CD4-positive, CD25-positive, alpha-beta regulatory T cell (primary cell): ENCODE results near the gene MIPEP. TPM values are rescaled to one million over a fixed set of nuclear protein-coding genes. Genes with fewer than 3 reads are reported as not detected.

ENCODE experiments used
- ATAC-seq, 2 donors: fragments of 150-1000 bp; cut with Tn5 transposase; one replicate each; pipeline ENCODE4 v1.10.0; 2021; ENCODE audit warnings: low read depth in 2 of 2, moderate number of reproducible peaks in 2 of 2, moderate library complexity in 1 of 2
- DNase-seq, 3 donors: peaks; one replicate each; pipeline versions ENCODE4 v3.0.0 to v3.0.0-alpha.2; 2012 to 2022; ENCODE audit warnings: mixed read lengths in 1 of 3
- H3K27ac ChIP-seq: one replicate; pipeline ENCODE4 v1.7.0; 2013; ENCODE audit warnings: mild to moderate bottlenecking, low read length; ENCODE audit not compliant: insufficient read depth, poor library complexity, severe bottlenecking
- H3K27me3 ChIP-seq: one replicate; pipeline ENCODE4 v1.7.0; 2013; ENCODE audit warnings: low read length; ENCODE audit not compliant: control insufficient read depth, insufficient read depth
- H3K36me3 ChIP-seq: one replicate; pipeline ENCODE4 v1.7.0; 2013; ENCODE audit warnings: mild to moderate bottlenecking, low read length, moderate library complexity; ENCODE audit not compliant: control insufficient read depth, insufficient read depth
- H3K4me1 ChIP-seq: 2 replicates; pipeline ENCODE4 v1.7.0; 2013; ENCODE audit warnings: mild to moderate bottlenecking, low read length; ENCODE audit not compliant: insufficient read depth, control insufficient read depth, poor library complexity, severe bottlenecking
- H3K4me3 ChIP-seq: one replicate; pipeline ENCODE4 v1.7.0; 2013; ENCODE audit warnings: low read depth, mild to moderate bottlenecking, low read length, moderate library complexity
- H3K9me3 ChIP-seq, 2 experiments: 1 replicate in 1 of 2; 2 replicates in 1 of 2; pipeline ENCODE4 v1.7.0; 2013; ENCODE audit warnings: low read length in 2 of 2, mild to moderate bottlenecking in 1 of 2, moderate library complexity in 1 of 2; ENCODE audit not compliant: control insufficient read depth in 2 of 2
- H3K27ac Mint-ChIP-seq, 3 donors: one replicate each; pipeline ENCODE4 v1.8.0; 2020 to 2022; ENCODE audit warnings: mild to moderate bottlenecking in 3 of 3, mixed read lengths in 3 of 3, moderate library complexity in 2 of 3
- H3K27me3 Mint-ChIP-seq: one replicate; pipeline ENCODE4 v1.8.0; 2022; ENCODE audit warnings: mild to moderate bottlenecking, mixed read lengths
- H3K36me3 Mint-ChIP-seq: one replicate; pipeline ENCODE4 v1.8.0; 2020; ENCODE audit warnings: mixed read lengths
- H3K4me1 Mint-ChIP-seq, 4 donors: one replicate each; pipeline ENCODE4 v1.8.0; 2020 to 2022; ENCODE audit warnings: mixed read lengths in 4 of 4, mild to moderate bottlenecking in 1 of 4
- H3K4me3 Mint-ChIP-seq, 4 donors: one replicate each; pipeline ENCODE4 v1.8.0; 2020 to 2022; ENCODE audit warnings: mild to moderate bottlenecking in 4 of 4, mixed read lengths in 4 of 4, moderate library complexity in 3 of 4
- H3K9me3 Mint-ChIP-seq, 7 donors: one replicate each; pipeline ENCODE4 v1.8.0; 2020 to 2022; ENCODE audit warnings: mixed read lengths in 7 of 7, mild to moderate bottlenecking in 3 of 7, moderate library complexity in 2 of 7
- polyA plus RNA-seq, 4 donors: library from polyadenylated mRNA; unstranded; fragments of 300-500 nt; fragmentation: Illumina TruSeq; gene quantifications; one replicate each; pipeline ENCODE4 v1.2.3, GENCODE V29; 2021
- total RNA-seq: library from RNA; stranded (reverse); gene quantifications from one replicate; pipeline ENCODE4 v1.2.3, GENCODE V29; 2022

Gene MIPEP
- total and polyA plus RNA-seq, 5 donors from 2014 or later: 4.9 to 22.0 (median 19.3) TPM

GRCh38 chr13:23813635-23814034 is 75.6 kb downstream of the MIPEP start:
- Mint-ChIP-seq H3K36me3 (peaks cover 10% of the 10 kb centered on the region), H3K9me3 (no peaks in the 10 kb centered on the region)
- ATAC-seq: no peak

GRCh38 chr13:23811366-23812062 is 77.7 kb downstream of the MIPEP start:
- peaks cover 7% of the 10 kb centered on the region for H3K36me3 Mint-ChIP-seq
- no peak for DNase-seq
- no peaks in the 10 kb centered on the region for H3K36me3 ChIP-seq
- H3K4me1 Mint-ChIP-seq: peaks cover 0 to 10% (median 3%) of the 10 kb centered on the region in 4 donors
- H3K9me3 ChIP-seq: no peaks in the 10 kb centered on the region
- H3K4me1 ChIP-seq: no peaks in the 10 kb centered on the region
- H3K4me3 ChIP-seq: no peak overlapping the region
- H3K27ac Mint-ChIP-seq: peak overlapping the region in 1 of 3 donors; percentile 34
- no peak overlapping the region for H3K27ac ChIP-seq
- H3K9me3 Mint-ChIP-seq: no peaks in the 10 kb centered on the region
- H3K27me3 ChIP-seq: no peaks in the 10 kb centered on the region
- no peak overlapping the region for H3K4me3 Mint-ChIP-seq
- ATAC-seq: no peak
- H3K27me3 Mint-ChIP-seq: no peaks in the 10 kb centered on the region

More at GRCh38 chr13:23813635-23814034, 75.6 kb downstream of the MIPEP start:
- Mint-ChIP-seq H3K27ac (no peak overlapping the region), H3K4me3 (no peak overlapping the region), H3K27me3 (no peaks in the 10 kb centered on the region), H3K4me1 (peaks cover 0 to 8% (median 4%) of the 10 kb centered on the region in 4 donors)
- DNase-seq: no peak
- H3K36me3 ChIP-seq: no peaks in the 10 kb centered on the region
- peaks cover 9% of the 10 kb centered on the region for H3K4me1 ChIP-seq
- no peak overlapping the region for H3K27ac ChIP-seq
- no peak overlapping the region for H3K4me3 ChIP-seq
- no peaks in the 10 kb centered on the region for H3K27me3 ChIP-seq
- no peaks in the 10 kb centered on the region for H3K9me3 ChIP-seq

- Histone ChIP-seq H3K27me3 (no peaks in the 10 kb centered on the region), H3K4me1 (no peaks in the 10 kb centered on the region), H3K36me3 (peaks cover under 1% of the 10 kb centered on the region), H3K27ac (no peak overlapping the region), H3K4me3 (no peak overlapping the region), H3K9me3 (no peaks in the 10 kb centered on the region)
- no peaks in the 10 kb centered on the region for H3K27me3 Mint-ChIP-seq
- no peak overlapping the region for H3K4me3 Mint-ChIP-seq
- peaks cover 0 to 10% (median 3%) of the 10 kb centered on the region in 4 donors for H3K4me1 Mint-ChIP-seq
- peaks cover 11% of the 10 kb centered on the region for H3K36me3 Mint-ChIP-seq
- no peaks in the 10 kb centered on the region for H3K9me3 Mint-ChIP-seq
- ATAC-seq (no peak), DNase-seq (no peak)
- H3K27ac Mint-ChIP-seq: no peak overlapping the region
Measured at GRCh38 chr13:23810685-23811240, 78.4 kb downstream of the MIPEP start.

- H3K9me3 ChIP-seq: no peaks in the 10 kb centered on the region
- H3K4me1 ChIP-seq: no peaks in the 10 kb centered on the region
- Mint-ChIP-seq H3K4me1 (peaks cover 0 to 10% (median 5%) of the 10 kb centered on the region in 4 donors), H3K27ac (no peak overlapping the region), H3K27me3 (no peaks in the 10 kb centered on the region), H3K4me3 (no peak overlapping the region), H3K9me3 (no peaks in the 10 kb centered on the region), H3K36me3 (peaks cover 23% of the 10 kb centered on the region)
- H3K27me3 ChIP-seq: no peaks in the 10 kb centered on the region
- H3K27ac ChIP-seq: no peak overlapping the region
- H3K4me3 ChIP-seq: no peak overlapping the region
- DNase-seq: no peak
- ATAC-seq: no peak
- H3K36me3 ChIP-seq: peaks cover 15% of the 10 kb centered on the region
Measured at GRCh38 chr13:23808803-23809202, 80.4 kb downstream of the MIPEP start.

- no peak overlapping the region for H3K27ac Mint-ChIP-seq
- peaks cover 18% of the 10 kb centered on the region for H3K36me3 ChIP-seq
- no peak for ATAC-seq
Measured at GRCh38 chr13:23806874-23807526, 82.2 kb downstream of the MIPEP start.

GRCh38 chr13:23805821-23806220 is 83.4 kb downstream of the MIPEP start:
- DNase-seq (no peak), ATAC-seq (no peak)
- Histone ChIP-seq H3K36me3 (peaks cover 18% of the 10 kb centered on the region), H3K27ac (no peak overlapping the region), H3K4me1 (no peaks in the 10 kb centered on the region), H3K27me3 (no peaks in the 10 kb centered on the region), H3K9me3 (no peaks in the 10 kb centered on the region), H3K4me3 (no peak overlapping the region)
- Mint-ChIP-seq H3K9me3 (peaks cover 0 to 2% (median 0%) of the 10 kb centered on the region in 7 donors), H3K4me1 (peaks cover 0 to 21% (median 10%) of the 10 kb centered on the region in 4 donors), H3K4me3 (no peak overlapping the region), H3K27ac (peak overlapping the region in 1 of 3 donors; percentile 17), H3K36me3 (peaks cover 37% of the 10 kb centered on the region), H3K27me3 (no peaks in the 10 kb centered on the region)

More at GRCh38 chr13:23806874-23807526, 82.2 kb downstream of the MIPEP start:
- H3K4me3 ChIP-seq: no peak overlapping the region
- no peaks in the 10 kb centered on the region for H3K27me3 ChIP-seq
- Mint-ChIP-seq H3K9me3 (peaks cover 0 to 2% (median 0%) of the 10 kb centered on the region in 7 donors), H3K4me1 (peaks cover 0 to 10% (median 5%) of the 10 kb centered on the region in 4 donors), H3K27me3 (no peaks in the 10 kb centered on the region), H3K4me3 (no peak overlapping the region), H3K36me3 (peaks cover 30% of the 10 kb centered on the region)
- H3K4me1 ChIP-seq: no peaks in the 10 kb centered on the region
- H3K27ac ChIP-seq: no peak overlapping the region
- DNase-seq: no peak
- no peaks in the 10 kb centered on the region for H3K9me3 ChIP-seq

GRCh38 chr13:23805122-23805521 is 84.1 kb downstream of the MIPEP start:
- H3K27me3 ChIP-seq: no peaks in the 10 kb centered on the region
- Mint-ChIP-seq H3K27ac (no peak overlapping the region), H3K4me3 (no peak overlapping the region), H3K27me3 (no peaks in the 10 kb centered on the region), H3K4me1 (peaks cover 5 to 28% (median 17%) of the 10 kb centered on the region in 4 donors), H3K36me3 (peaks cover 37% of the 10 kb centered on the region), H3K9me3 (peaks cover 0 to 2% (median 0%) of the 10 kb centered on the region in 7 donors)
- ATAC-seq (no peak), DNase-seq (no peak)
- H3K4me1 ChIP-seq: peaks cover 4% of the 10 kb centered on the region
- no peak overlapping the region for H3K27ac ChIP-seq
- H3K9me3 ChIP-seq: no peaks in the 10 kb centered on the region
- H3K4me3 ChIP-seq: no peak overlapping the region
- peaks cover 18% of the 10 kb centered on the region for H3K36me3 ChIP-seq
